HG03175 (cell line): ENCODE results near the gene ACTR5.
A peak's percentile ranks its signal among the peaks of the same experiment; 100 is the strongest.

ENCODE experiments used
- ATAC-seq: cut with Tn5 transposase; IDR thresholded peaks from one replicate; pipeline ENCODE4 v1.9.1; 2021; ENCODE audit warnings: mild to moderate bottlenecking, moderate library complexity; ENCODE audit not compliant: unreplicated experiment

ACTR5 gene

GRCh38 chr20:38748097-38748860, at the start of gene ACTR5:
ACTR5 (plus strand) TSS chr20:38748460; CDS start chr20:38748479, 19 bp downstream.
- peak; percentile 92 for ATAC-seq

- no peak for ATAC-seq
Measured at GRCh38 chr20:38698541-38698940, 49.7 kb upstream of the ACTR5 start.

GRCh38 chr20:38700141-38700540, 48.1 kb upstream of the ACTR5 start:
- no peak for ATAC-seq

GRCh38 chr20:38700926-38701325, 47.3 kb upstream of the ACTR5 start:
- ATAC-seq: no peak

GRCh38 chr20:38703526-38703925, 44.7 kb upstream of the ACTR5 start:
- no peak for ATAC-seq

GRCh38 chr20:38704136-38704535, 44.1 kb upstream of the ACTR5 start:
- ATAC-seq: no peak

GRCh38 chr20:38706509-38706908, 41.8 kb upstream of the ACTR5 start:
- ATAC-seq: no peak

GRCh38 chr20:38714308-38714707, 34.0 kb upstream of the ACTR5 start:
- no peak for ATAC-seq

GRCh38 chr20:38715646-38716045, 32.6 kb upstream of the ACTR5 start:
- no peak for ATAC-seq

GRCh38 chr20:38722683-38723016, 25.6 kb upstream of the ACTR5 start:
- ATAC-seq: no peak

GRCh38 chr20:38723017-38723847, 25.0 kb upstream of the ACTR5 start:
- no peak for ATAC-seq

- no peak for ATAC-seq
Measured at GRCh38 chr20:38723848-38724625, 24.2 kb upstream of the ACTR5 start, which contains the start of gene SLC32A1. SLC32A1 (plus strand) TSS chr20:38724486; CDS start chr20:38724725, 239 bp downstream.

- no peak for ATAC-seq
Measured at GRCh38 chr20:38724626-38725147, 23.6 kb upstream of the ACTR5 start.

- no peak for ATAC-seq
Measured at GRCh38 chr20:38725148-38725901, 22.9 kb upstream of the ACTR5 start.

GRCh38 chr20:38725931-38726803, 22.1 kb upstream of the ACTR5 start:
- ATAC-seq: no peak

- no peak for ATAC-seq
Measured at GRCh38 chr20:38726804-38727606, 21.3 kb upstream of the ACTR5 start.

- no peak for ATAC-seq
Measured at GRCh38 chr20:38727607-38728190, 20.6 kb upstream of the ACTR5 start.

- ATAC-seq: no peak
Measured at GRCh38 chr20:38728191-38728781, 20.0 kb upstream of the ACTR5 start.
